ENCODE results near the gene CLMN. TPM values are rescaled to one million over a fixed set of nuclear protein-coding genes. Genes with fewer than 3 reads are reported as not detected.

CLMN gene
- total and polyA plus RNA-seq, 9 of the 15 experiments (the other 6 are each of a cell fraction or from before 2014, with no cell fraction given), result 0.01 to 0.18 (median 0.07) TPM; not detected in 4

- Histone ChIP-seq H3K27me3 (ENCODE audit: control insufficient read depth in 2 of 2, insufficient read depth in 2 of 2, low read length in 2 of 2) (peaks cover 1 to 64% of the 10 kb centered on the region in 2 experiments; a peak in 4 of 5 replicates), H4K20me1 (replicated peaks; ENCODE audit: control insufficient read depth, insufficient read depth, low read length) (no peaks in the 10 kb centered on the region), H3K9me1 (ENCODE audit: control insufficient read depth, insufficient read depth, low read length) (no peaks in the 10 kb centered on the region), H3K4me2 (ENCODE audit: insufficient read depth, low read length) (no peak overlapping the region), H3K9me3 (replicated peaks; ENCODE audit: control insufficient read depth, insufficient read depth, low read depth, low read length) (no peaks in the 10 kb centered on the region), H3K4me3 (no peak overlapping the region), H3K36me3 (ENCODE audit: control insufficient read depth, insufficient read depth, low read length) (no peaks in the 10 kb centered on the region), H2AFZ (ENCODE audit: low read depth, low read length) (no peak overlapping the region), H3K9ac (ENCODE audit: insufficient read depth in 1 of 2, low read depth in 2 of 2, low read length in 2 of 2) (no peak overlapping the region), H3K27ac (ENCODE audit: extremely low read depth, low read depth, low read length) (no peak overlapping the region), H3K4me1 (replicated peaks in 1 of 2; ENCODE audit: control insufficient read depth in 2 of 2, insufficient read depth in 2 of 2, low read length in 2 of 2) (no peaks in the 10 kb centered on the region), H3K79me2 (ENCODE audit: control insufficient read depth, insufficient read depth, low read length) (no peaks in the 10 kb centered on the region)
- FAIRE-seq (no peak), ATAC-seq (no peak), DNase-seq (ENCODE audit: extremely low read depth in 1 of 4, low spot score in 3 of 4) (no peak)
- intact Hi-C loops (cut with micrococcal nuclease) (no loop called here), in situ Hi-C loops (cut with MboI) (no loop called here)
- TF ChIP-seq MCM3 (IDR thresholded peaks at IDR 0.05), result no peak
- TF ChIP-seq, protein P1, sequence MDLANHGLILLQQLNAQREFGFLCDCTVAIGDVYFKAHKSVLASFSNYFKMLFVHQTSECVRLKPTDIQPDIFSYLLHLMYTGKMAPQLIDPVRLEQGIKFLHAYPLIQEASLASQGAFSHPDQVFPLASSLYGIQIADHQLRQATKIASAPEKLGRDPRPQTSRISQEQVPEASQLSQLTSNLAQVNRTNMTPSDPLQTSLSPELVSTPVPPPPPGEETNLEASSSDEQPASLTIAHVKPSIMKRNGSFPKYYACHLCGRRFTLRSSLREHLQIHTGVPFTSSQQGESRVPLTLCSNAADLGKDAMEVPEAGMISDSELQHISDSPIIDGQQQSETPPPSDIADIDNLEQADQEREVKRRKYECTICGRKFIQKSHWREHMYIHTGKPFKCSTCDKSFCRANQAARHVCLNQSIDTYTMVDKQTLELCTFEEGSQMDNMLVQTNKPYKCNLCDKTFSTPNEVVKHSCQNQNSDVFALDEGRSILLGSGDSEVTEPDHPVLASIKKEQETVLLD (IDR thresholded peaks at IDR 0.05), result no peak
- no TSS peak for BruUV-seq (replicated peaks)
- WGBS (ENCODE audit: insufficient coverage, low coverage, missing lambda C conversion rate), result 0% methylated on average over 6 of the region's 6 CpGs
- POLR2A ChIA-PET, result no interaction called here
- CTCF ChIA-PET (ENCODE audit: low intra/inter-chr PET ratio), result no interaction called here
Observed at GRCh38 chr14:95312311-95312710, 7.4 kb downstream of the CLMN start.

DNA sequence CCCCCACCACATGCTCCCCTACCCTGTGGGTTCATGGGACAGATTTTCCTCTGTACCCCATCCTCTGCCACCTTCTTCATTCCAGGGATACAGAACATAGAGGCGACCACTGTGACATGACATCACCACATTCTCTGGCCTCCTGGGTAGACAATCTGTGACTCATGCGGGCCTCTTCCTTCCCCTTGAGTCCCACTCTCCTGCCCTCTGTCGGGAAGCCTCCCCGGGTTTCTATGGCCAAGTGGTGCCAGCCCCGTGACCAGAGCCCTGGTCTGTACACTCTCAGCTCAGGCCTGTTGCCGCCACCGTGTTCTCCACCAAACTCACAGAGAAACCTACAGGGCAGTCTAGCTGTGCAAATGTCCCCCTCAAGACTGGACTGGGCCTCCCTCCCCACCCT is 8.0 kb downstream of the CLMN start:
- no peak overlapping the region for H3K27ac ChIP-seq (ENCODE audit: extremely low read depth, low read depth, low read length)
- no peak for DNase-seq (ENCODE audit: extremely low read depth in 1 of 4, low spot score in 3 of 4)
- TF ChIP-seq ESRRB (CRISPR knock-in tag; IDR thresholded peaks at IDR 0.05; ENCODE audit: borderline replicate concordance) (no peak), RFX1 (IDR thresholded peaks at IDR 0.05) (no peak), ZNF655 (CRISPR knock-in tag; IDR thresholded peaks at IDR 0.05) (no peak), WHSC1 (IDR thresholded peaks at IDR 0.05; ENCODE audit: low read length) (no peak), BRD9 (IDR thresholded peaks at IDR 0.05; ENCODE audit: low read depth, partially characterized antibody) (no peak)
- TF ChIP-seq, protein P2, sequence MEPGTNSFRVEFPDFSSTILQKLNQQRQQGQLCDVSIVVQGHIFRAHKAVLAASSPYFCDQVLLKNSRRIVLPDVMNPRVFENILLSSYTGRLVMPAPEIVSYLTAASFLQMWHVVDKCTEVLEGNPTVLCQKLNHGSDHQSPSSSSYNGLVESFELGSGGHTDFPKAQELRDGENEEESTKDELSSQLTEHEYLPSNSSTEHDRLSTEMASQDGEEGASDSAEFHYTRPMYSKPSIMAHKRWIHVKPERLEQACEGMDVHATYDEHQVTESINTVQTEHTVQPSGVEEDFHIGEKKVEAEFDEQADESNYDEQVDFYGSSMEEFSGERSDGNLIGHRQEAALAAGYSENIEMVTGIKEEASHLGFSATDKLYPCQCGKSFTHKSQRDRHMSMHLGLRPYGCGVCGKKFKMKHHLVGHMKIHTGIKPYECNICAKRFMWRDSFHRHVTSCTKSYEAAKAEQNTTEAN (CRISPR knock-in tag; IDR thresholded peaks at IDR 0.05), result no peak
- H3K4me2 ChIP-seq (ENCODE audit: insufficient read depth, low read length), result no peak overlapping the region
- in situ Hi-C loops (cut with MboI), result no loop called here
- no peak for FAIRE-seq
- intact Hi-C loops (cut with micrococcal nuclease), result no loop called here
- WGBS (ENCODE audit: insufficient coverage, low coverage, missing lambda C conversion rate), result 6% methylated on average over 4 of the region's 7 CpGs
- H3K9me1 ChIP-seq (ENCODE audit: control insufficient read depth, insufficient read depth, low read length), result no peaks in the 10 kb centered on the region
- CTCF ChIA-PET (ENCODE audit: low intra/inter-chr PET ratio), result no interaction called here
- no peak for ATAC-seq
- no peaks in the 10 kb centered on the region for H3K4me1 ChIP-seq (replicated peaks in 1 of 2; ENCODE audit: control insufficient read depth in 2 of 2, insufficient read depth in 2 of 2, low read length in 2 of 2)
- no peaks in the 10 kb centered on the region for H3K36me3 ChIP-seq (ENCODE audit: control insufficient read depth, insufficient read depth, low read length)
- H3K79me2 ChIP-seq (ENCODE audit: control insufficient read depth, insufficient read depth, low read length), result no peaks in the 10 kb centered on the region
- BruUV-seq (replicated peaks), result no TSS peak
- H3K9me3 ChIP-seq (replicated peaks; ENCODE audit: control insufficient read depth, insufficient read depth, low read depth, low read length), result no peaks in the 10 kb centered on the region
- no peak overlapping the region for H2AFZ ChIP-seq (ENCODE audit: low read depth, low read length)
- H3K4me3 ChIP-seq, result no peak overlapping the region
- no peak overlapping the region for H3K9ac ChIP-seq (ENCODE audit: insufficient read depth in 1 of 2, low read depth in 2 of 2, low read length in 2 of 2)
- POLR2A ChIA-PET, result no interaction called here
- H4K20me1 ChIP-seq (replicated peaks; ENCODE audit: control insufficient read depth, insufficient read depth, low read length), result no peaks in the 10 kb centered on the region
- H3K27me3 ChIP-seq (ENCODE audit: control insufficient read depth in 2 of 2, insufficient read depth in 2 of 2, low read length in 2 of 2), result peaks cover 3 to 62% of the 10 kb centered on the region in 2 experiments; a peak in 4 of 5 replicates

Data from K562 (cell line).